Measurements from ENCODE around the gene ST8SIA2.

ST8SIA2 gene

GRCh38 chr15:92393071-92393979 lies at the start of gene ST8SIA2:
TSS of gene ST8SIA2 (plus strand) at chr15:92393881. CDS start at chr15:92394065, 184 bp downstream.
- no peak for TF ChIP-seq ZFX (IDR thresholded peaks at IDR 0.05; ENCODE audit: borderline replicate concordance)
- TF ChIP-seq CTCF (IDR thresholded peaks at IDR 0.05) = no peak
- no peak within 1 kb of the TSS for H3K27ac ChIP-seq

- TF ChIP-seq ZFX (IDR thresholded peaks at IDR 0.05; ENCODE audit: borderline replicate concordance) = no peak
- no peak for TF ChIP-seq CTCF (IDR thresholded peaks at IDR 0.05)
- no peak overlapping the region for H3K27ac ChIP-seq
Observed at GRCh38 chr15:92343924-92344643, 49.6 kb upstream of the ST8SIA2 start.

GRCh38 chr15:92346063-92346462 lies 47.6 kb upstream of the ST8SIA2 start:
- TF ChIP-seq ZFX (IDR thresholded peaks at IDR 0.05; ENCODE audit: borderline replicate concordance) (no peak), CTCF (IDR thresholded peaks at IDR 0.05) (no peak)
- H3K27ac ChIP-seq = no peak overlapping the region

- H3K27ac ChIP-seq = no peak overlapping the region
- TF ChIP-seq ZFX (IDR thresholded peaks at IDR 0.05; ENCODE audit: borderline replicate concordance) (no peak), CTCF (IDR thresholded peaks at IDR 0.05) (no peak)
Observed at GRCh38 chr15:92355307-92355706, 38.4 kb upstream of the ST8SIA2 start.

- no peak overlapping the region for H3K27ac ChIP-seq
- TF ChIP-seq ZFX (IDR thresholded peaks at IDR 0.05; ENCODE audit: borderline replicate concordance) = no peak
- TF ChIP-seq CTCF (IDR thresholded peaks at IDR 0.05) = no peak
Observed at GRCh38 chr15:92361321-92362000, 32.2 kb upstream of the ST8SIA2 start.

GRCh38 chr15:92362001-92362350 lies 31.7 kb upstream of the ST8SIA2 start:
- TF ChIP-seq CTCF (IDR thresholded peaks at IDR 0.05) (no peak), ZFX (IDR thresholded peaks at IDR 0.05; ENCODE audit: borderline replicate concordance) (no peak)
- no peak overlapping the region for H3K27ac ChIP-seq
